ENCODE data around the gene IZUMO1.
A peak's percentile ranks its signal among the peaks of the same experiment; 100 is the strongest.
"Not testable (repeated sequence)": the region's sequence is repeated elsewhere in the genome, so short reads cannot be mapped to it uniquely, and the experiment has no call there.

The IZUMO1 gene

GRCh38 chr19:48720613-48721296 is 26.0 kb downstream of the IZUMO1 start:
- TF ChIP-seq JUND (IDR thresholded peaks at IDR 0.05; ENCODE audit: low read depth) = no peak
- DNase-seq (ENCODE audit: low read depth in 1 of 2, low spot score in 1 of 2) = peak; percentile 96 to 98
- in situ Hi-C loops (cut with HindIII; ENCODE audit: low pct_unique_long_range_greater_than_20kb, low sequenced_read_pairs) = no loop called here

- in situ Hi-C loops (cut with HindIII; ENCODE audit: low pct_unique_long_range_greater_than_20kb, low sequenced_read_pairs) = no loop called here
- DNase-seq (ENCODE audit: low read depth in 1 of 2, low spot score in 1 of 2) = no peak
- no peak for TF ChIP-seq JUND (IDR thresholded peaks at IDR 0.05; ENCODE audit: low read depth)
Measured at GRCh38 chr19:48720251-48720612, 26.5 kb downstream of the IZUMO1 start.

- TF ChIP-seq JUND (IDR thresholded peaks at IDR 0.05; ENCODE audit: low read depth) = no peak
- DNase-seq (ENCODE audit: low read depth in 1 of 2, low spot score in 1 of 2) = no peak
- in situ Hi-C loops (cut with HindIII; ENCODE audit: low pct_unique_long_range_greater_than_20kb, low sequenced_read_pairs) = no loop called here
Measured at GRCh38 chr19:48719263-48720171, 27.2 kb downstream of the IZUMO1 start, which contains the start of gene MAMSTR. Gene MAMSTR (minus strand): TSS chr19:48719725. CDS start chr19:48719031, 694 bp downstream.

GRCh38 chr19:48718711-48719231 is 27.9 kb downstream of the IZUMO1 start:
- DNase-seq (ENCODE audit: low read depth in 1 of 2, low spot score in 1 of 2) = no peak
- in situ Hi-C loops (cut with HindIII; ENCODE audit: low pct_unique_long_range_greater_than_20kb, low sequenced_read_pairs) = no loop called here
- no peak for TF ChIP-seq JUND (IDR thresholded peaks at IDR 0.05; ENCODE audit: low read depth)

- in situ Hi-C loops (cut with HindIII; ENCODE audit: low pct_unique_long_range_greater_than_20kb, low sequenced_read_pairs); DNase-seq (ENCODE audit: low read depth in 1 of 2, low spot score in 1 of 2): not testable (repeated sequence)
Measured at GRCh38 chr19:48718106-48718505, 28.6 kb downstream of the IZUMO1 start.

GRCh38 chr19:48716562-48717291 is 30.0 kb downstream of the IZUMO1 start:
- TF ChIP-seq JUND (IDR thresholded peaks at IDR 0.05; ENCODE audit: low read depth) = no peak
- in situ Hi-C loops (cut with HindIII; ENCODE audit: low pct_unique_long_range_greater_than_20kb, low sequenced_read_pairs) = no loop called here
- no peak for DNase-seq (ENCODE audit: low read depth in 1 of 2, low spot score in 1 of 2)

GRCh38 chr19:48715681-48716171 is 31.0 kb downstream of the IZUMO1 start:
- in situ Hi-C loops (cut with HindIII; ENCODE audit: low pct_unique_long_range_greater_than_20kb, low sequenced_read_pairs) = no loop called here

GRCh38 chr19:48714759-48715675 is 31.7 kb downstream of the IZUMO1 start:
- no peak for DNase-seq (ENCODE audit: low read depth in 1 of 2, low spot score in 1 of 2)
- TF ChIP-seq JUND (IDR thresholded peaks at IDR 0.05; ENCODE audit: low read depth) = no peak
- in situ Hi-C loops (cut with HindIII; ENCODE audit: low pct_unique_long_range_greater_than_20kb, low sequenced_read_pairs) = no loop called here

More at GRCh38 chr19:48715681-48716171, 31.0 kb downstream of the IZUMO1 start:
- TF ChIP-seq JUND (IDR thresholded peaks at IDR 0.05; ENCODE audit: low read depth) = no peak
- DNase-seq (ENCODE audit: low read depth in 1 of 2, low spot score in 1 of 2) = no peak

- no peak for TF ChIP-seq JUND (IDR thresholded peaks at IDR 0.05; ENCODE audit: low read depth)
- peak; percentile 96 to 99 for DNase-seq (ENCODE audit: low read depth in 1 of 2, low spot score in 1 of 2)
- in situ Hi-C loops (cut with HindIII; ENCODE audit: low pct_unique_long_range_greater_than_20kb, low sequenced_read_pairs) = no loop called here
Measured at GRCh38 chr19:48713864-48714755, 32.6 kb downstream of the IZUMO1 start.

GRCh38 chr19:48713041-48713863 is 33.5 kb downstream of the IZUMO1 start:
- DNase-seq (ENCODE audit: low read depth in 1 of 2, low spot score in 1 of 2) = peak in 1 of 2 experiments; percentile 35
- in situ Hi-C loops (cut with HindIII; ENCODE audit: low pct_unique_long_range_greater_than_20kb, low sequenced_read_pairs) = no loop called here

More at GRCh38 chr19:48713041-48713863, 33.5 kb downstream of the IZUMO1 start:
- no peak for TF ChIP-seq JUND (IDR thresholded peaks at IDR 0.05; ENCODE audit: low read depth)
